ENCODE measurements around the gene SIN3A. TPM values are rescaled to one million over a fixed set of nuclear protein-coding genes. Genes with fewer than 3 reads are reported as not detected.

The SIN3A gene
- total and polyA plus RNA-seq, 9 of the 15 experiments (the other 6 are each of a cell fraction or from before 2014, with no cell fraction given): 11.1 to 70.3 (median 25.3) TPM

DNA sequence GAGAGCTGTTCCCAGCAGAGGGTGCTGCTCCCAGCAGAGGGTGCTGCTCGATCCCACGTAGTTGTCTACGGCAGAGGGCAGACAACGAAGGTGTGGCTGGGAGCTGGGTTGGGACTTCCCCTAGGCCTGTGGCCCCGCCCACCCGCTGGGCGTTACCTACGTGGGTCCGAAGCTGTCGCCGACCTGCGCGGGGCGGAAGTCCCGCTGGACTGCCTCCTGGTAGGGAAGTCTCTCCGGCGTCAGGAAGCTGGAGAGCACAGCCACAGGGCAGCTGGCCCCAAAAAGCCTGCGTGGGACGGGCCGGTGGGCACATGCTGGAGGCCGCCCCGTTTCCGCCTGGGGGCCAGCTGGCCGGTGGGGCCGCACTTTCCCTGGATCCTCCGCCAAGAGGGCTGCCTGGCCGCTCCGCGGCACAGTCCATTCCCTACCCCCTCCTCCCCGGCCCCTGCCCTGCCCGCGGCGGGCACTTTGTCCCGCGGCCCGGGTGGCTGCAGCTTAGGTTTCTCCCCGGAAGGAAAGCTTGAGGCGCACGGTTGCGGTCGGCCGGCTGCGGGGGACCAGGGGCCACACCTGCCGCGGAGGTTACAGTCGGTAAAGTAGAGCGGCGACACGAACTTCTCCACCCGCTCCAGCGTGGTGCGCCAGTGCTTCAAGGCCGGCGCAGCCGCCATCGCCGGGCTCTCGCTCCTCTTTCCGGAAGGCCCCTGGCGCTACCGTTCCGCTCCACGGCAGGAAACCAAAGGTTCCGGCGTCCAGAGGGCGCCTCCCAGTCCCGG, 83.4 kb downstream of the SIN3A start, which contains the start of gene MAN2C1 (continued):
- TF ChIP-seq KDM1A (IDR thresholded peaks at IDR 0.05) (no peak), SP1 (CRISPR knock-in tag; IDR thresholded peaks at IDR 0.05) (peak; percentile 93), KLF13 (tag; IDR thresholded peaks at IDR 0.05; ENCODE audit: borderline replicate concordance, low read depth) (peak; percentile 50; the same call in 1 of the 2 replicates), ZBTB1 (CRISPR knock-in tag; IDR thresholded peaks at IDR 0.05; ENCODE audit: borderline replicate concordance, low read depth) (peak; percentile 77; the same call in 1 of the 2 replicates), RBM34 (IDR thresholded peaks at IDR 0.05; ENCODE audit: borderline replicate concordance, insufficient read depth, low read length) (no peak), CBX8 (IDR thresholded peaks at IDR 0.05; ENCODE audit: borderline replicate concordance, extremely low read depth, low read depth, low read length, poor library complexity, severe bottlenecking) (no peak), U2AF1 (optimal IDR thresholded peaks at IDR 0.05; ENCODE audit: low read depth, low read length) (peak; percentile 93), BHLHE40 (IDR thresholded peaks at IDR 0.05; ENCODE audit: low read length) (0 out of 2 replicates have a peak, but pooled peaks have one; percentile 18)
- TF ChIP-seq, protein P1, sequence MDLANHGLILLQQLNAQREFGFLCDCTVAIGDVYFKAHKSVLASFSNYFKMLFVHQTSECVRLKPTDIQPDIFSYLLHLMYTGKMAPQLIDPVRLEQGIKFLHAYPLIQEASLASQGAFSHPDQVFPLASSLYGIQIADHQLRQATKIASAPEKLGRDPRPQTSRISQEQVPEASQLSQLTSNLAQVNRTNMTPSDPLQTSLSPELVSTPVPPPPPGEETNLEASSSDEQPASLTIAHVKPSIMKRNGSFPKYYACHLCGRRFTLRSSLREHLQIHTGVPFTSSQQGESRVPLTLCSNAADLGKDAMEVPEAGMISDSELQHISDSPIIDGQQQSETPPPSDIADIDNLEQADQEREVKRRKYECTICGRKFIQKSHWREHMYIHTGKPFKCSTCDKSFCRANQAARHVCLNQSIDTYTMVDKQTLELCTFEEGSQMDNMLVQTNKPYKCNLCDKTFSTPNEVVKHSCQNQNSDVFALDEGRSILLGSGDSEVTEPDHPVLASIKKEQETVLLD (IDR thresholded peaks at IDR 0.05): 0 out of 2 replicates have a peak, but pooled peaks have one; percentile 33
- TF ChIP-seq, protein P2, sequence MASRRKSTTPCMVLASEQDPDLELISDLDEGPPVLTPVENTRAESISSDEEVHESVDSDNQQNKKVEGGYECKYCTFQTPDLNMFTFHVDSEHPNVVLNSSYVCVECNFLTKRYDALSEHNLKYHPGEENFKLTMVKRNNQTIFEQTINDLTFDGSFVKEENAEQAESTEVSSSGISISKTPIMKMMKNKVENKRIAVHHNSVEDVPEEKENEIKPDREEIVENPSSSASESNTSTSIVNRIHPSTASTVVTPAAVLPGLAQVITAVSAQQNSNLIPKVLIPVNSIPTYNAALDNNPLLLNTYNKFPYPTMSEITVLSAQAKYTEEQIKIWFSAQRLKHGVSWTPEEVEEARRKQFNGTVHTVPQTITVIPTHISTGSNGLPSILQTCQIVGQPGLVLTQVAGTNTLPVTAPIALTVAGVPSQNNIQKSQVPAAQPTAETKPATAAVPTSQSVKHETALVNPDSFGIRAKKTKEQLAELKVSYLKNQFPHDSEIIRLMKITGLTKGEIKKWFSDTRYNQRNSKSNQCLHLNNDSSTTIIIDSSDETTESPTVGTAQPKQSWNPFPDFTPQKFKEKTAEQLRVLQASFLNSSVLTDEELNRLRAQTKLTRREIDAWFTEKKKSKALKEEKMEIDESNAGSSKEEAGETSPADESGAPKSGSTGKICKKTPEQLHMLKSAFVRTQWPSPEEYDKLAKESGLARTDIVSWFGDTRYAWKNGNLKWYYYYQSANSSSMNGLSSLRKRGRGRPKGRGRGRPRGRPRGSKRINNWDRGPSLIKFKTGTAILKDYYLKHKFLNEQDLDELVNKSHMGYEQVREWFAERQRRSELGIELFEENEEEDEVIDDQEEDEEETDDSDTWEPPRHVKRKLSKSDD (conservative IDR thresholded peaks at IDR 0.05; ENCODE audit: low read length): no peak
- TF ChIP-seq, protein P3, sequence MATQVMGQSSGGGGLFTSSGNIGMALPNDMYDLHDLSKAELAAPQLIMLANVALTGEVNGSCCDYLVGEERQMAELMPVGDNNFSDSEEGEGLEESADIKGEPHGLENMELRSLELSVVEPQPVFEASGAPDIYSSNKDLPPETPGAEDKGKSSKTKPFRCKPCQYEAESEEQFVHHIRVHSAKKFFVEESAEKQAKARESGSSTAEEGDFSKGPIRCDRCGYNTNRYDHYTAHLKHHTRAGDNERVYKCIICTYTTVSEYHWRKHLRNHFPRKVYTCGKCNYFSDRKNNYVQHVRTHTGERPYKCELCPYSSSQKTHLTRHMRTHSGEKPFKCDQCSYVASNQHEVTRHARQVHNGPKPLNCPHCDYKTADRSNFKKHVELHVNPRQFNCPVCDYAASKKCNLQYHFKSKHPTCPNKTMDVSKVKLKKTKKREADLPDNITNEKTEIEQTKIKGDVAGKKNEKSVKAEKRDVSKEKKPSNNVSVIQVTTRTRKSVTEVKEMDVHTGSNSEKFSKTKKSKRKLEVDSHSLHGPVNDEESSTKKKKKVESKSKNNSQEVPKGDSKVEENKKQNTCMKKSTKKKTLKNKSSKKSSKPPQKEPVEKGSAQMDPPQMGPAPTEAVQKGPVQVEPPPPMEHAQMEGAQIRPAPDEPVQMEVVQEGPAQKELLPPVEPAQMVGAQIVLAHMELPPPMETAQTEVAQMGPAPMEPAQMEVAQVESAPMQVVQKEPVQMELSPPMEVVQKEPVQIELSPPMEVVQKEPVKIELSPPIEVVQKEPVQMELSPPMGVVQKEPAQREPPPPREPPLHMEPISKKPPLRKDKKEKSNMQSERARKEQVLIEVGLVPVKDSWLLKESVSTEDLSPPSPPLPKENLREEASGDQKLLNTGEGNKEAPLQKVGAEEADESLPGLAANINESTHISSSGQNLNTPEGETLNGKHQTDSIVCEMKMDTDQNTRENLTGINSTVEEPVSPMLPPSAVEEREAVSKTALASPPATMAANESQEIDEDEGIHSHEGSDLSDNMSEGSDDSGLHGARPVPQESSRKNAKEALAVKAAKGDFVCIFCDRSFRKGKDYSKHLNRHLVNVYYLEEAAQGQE (IDR thresholded peaks at IDR 0.05; ENCODE audit: borderline replicate concordance): peak; percentile 84
- TF ChIP-seq, protein P3 (CRISPR knock-in tag; IDR thresholded peaks at IDR 0.05; ENCODE audit: low read depth): peak; percentile 64
- TF ChIP-seq, protein P4, sequence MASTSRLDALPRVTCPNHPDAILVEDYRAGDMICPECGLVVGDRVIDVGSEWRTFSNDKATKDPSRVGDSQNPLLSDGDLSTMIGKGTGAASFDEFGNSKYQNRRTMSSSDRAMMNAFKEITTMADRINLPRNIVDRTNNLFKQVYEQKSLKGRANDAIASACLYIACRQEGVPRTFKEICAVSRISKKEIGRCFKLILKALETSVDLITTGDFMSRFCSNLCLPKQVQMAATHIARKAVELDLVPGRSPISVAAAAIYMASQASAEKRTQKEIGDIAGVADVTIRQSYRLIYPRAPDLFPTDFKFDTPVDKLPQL (IDR thresholded peaks at IDR 0.05; ENCODE audit: extremely low read depth, insufficient read length): peak; percentile 46

All from K562 (cell line).